Breast epithelium (tissue), 3 donors: ENCODE data around the gene LLGL1.

Experiments used
- CTCF ChIP-seq, 3 donors: fragments of 450-650 bp; IDR thresholded peaks; one replicate each; pipeline ENCODE4 v1.5.1; 2016 to 2017; ENCODE audit warnings: antibody characterized with exemption in 3 of 3, mild to moderate bottlenecking in 3 of 3, moderate library complexity in 3 of 3
- POLR2A ChIP-seq: fragments of 450-650 bp; IDR thresholded peaks from one replicate; pipeline ENCODE4 v1.6.1; 2016; ENCODE audit warnings: antibody characterized with exemption, mild to moderate bottlenecking, moderate library complexity

- TF ChIP-seq CTCF (IDR thresholded peaks at IDR 0.05) = no peak
- no peak for TF ChIP-seq POLR2A
Measured at GRCh38 chr17:18280766-18281371, 55.4 kb downstream of the LLGL1 start.
